ENCODE measurements around the gene PRKCG. TPM values are rescaled to one million over a fixed set of nuclear protein-coding genes. Genes with fewer than 3 reads are reported as not detected.
A peak's percentile ranks its signal among the peaks of the same experiment; 100 is the strongest.

Gene PRKCG
- total RNA-seq, 3 donors from 2014 or later = 0.09 to 0.35 TPM; not detected in 1

DNA sequence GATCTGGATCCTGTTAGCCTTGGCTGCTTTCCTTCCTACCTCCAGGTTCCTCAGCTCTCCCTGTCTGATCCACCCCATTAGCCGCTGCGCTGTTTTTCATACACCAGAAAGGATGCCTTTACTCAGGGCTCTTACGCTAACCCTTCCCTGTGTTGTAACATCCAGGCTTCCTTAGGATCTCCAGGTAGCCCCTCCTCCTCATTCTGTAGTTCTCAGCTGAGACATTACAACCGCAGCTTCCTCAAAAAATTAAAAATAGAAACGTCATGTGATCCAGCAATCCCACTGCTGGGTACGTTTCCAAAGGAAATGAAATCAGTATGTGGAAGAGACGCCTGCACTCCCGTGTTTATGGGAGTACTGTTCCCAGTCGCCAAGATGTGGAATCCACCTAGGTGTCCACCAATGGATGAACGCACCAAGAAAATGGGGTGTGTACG lies 32.7 kb upstream of the PRKCG start:
- TF ChIP-seq CTCF (IDR thresholded peaks at IDR 0.05) = no peak
- Histone ChIP-seq H3K4me3 (no peak overlapping the region), H3K4me1 (ENCODE audit: low read depth) (no peaks in the 10 kb centered on the region), H3K9me3 (no peaks in the 10 kb centered on the region), H3K36me3 (ENCODE audit: low read depth) (no peaks in the 10 kb centered on the region)
- DNase-seq (peak in 1 of 3 donors; percentile 0), ATAC-seq (peak; percentile 29)
- intact Hi-C loops (cut with DNase I, micrococcal nuclease) = no loop called here

GRCh38 chr19:53853707-53854106 lies 28.3 kb upstream of the PRKCG start:
- Histone ChIP-seq H3K4me3 (no peak overlapping the region), H3K36me3 (ENCODE audit: low read depth) (no peaks in the 10 kb centered on the region), H3K4me1 (ENCODE audit: low read depth) (no peaks in the 10 kb centered on the region), H3K9me3 (no peaks in the 10 kb centered on the region)
- no peak for TF ChIP-seq CTCF (IDR thresholded peaks at IDR 0.05)
- DNase-seq (no peak), ATAC-seq (peak; percentile 16)
- intact Hi-C loops (cut with DNase I, micrococcal nuclease) = no loop called here

GRCh38 chr19:53864308-53864836 lies 17.6 kb upstream of the PRKCG start:
- peaks cover 21% of the 10 kb centered on the region for H3K4me1 ChIP-seq (ENCODE audit: low read depth)
- DNase-seq = peak in 2 of 3 donors; percentile 43 to 71

GRCh38 chr19:53865523-53865917 lies 16.5 kb upstream of the PRKCG start:
- Histone ChIP-seq H3K36me3 (ENCODE audit: low read depth) (no peaks in the 10 kb centered on the region), H3K4me3 (no peak overlapping the region), H3K9me3 (no peaks in the 10 kb centered on the region), H3K4me1 (ENCODE audit: low read depth) (peaks cover 21% of the 10 kb centered on the region)
- no peak for TF ChIP-seq CTCF (IDR thresholded peaks at IDR 0.05)
- DNase-seq (peak in 1 of 3 donors; percentile 15), ATAC-seq (no peak)
- intact Hi-C loops (cut with DNase I, micrococcal nuclease) = no loop called here

More at GRCh38 chr19:53864308-53864836, 17.6 kb upstream of the PRKCG start:
- intact Hi-C loops (cut with DNase I, micrococcal nuclease) = no loop called here
- no peaks in the 10 kb centered on the region for H3K9me3 ChIP-seq
- H3K36me3 ChIP-seq (ENCODE audit: low read depth) = no peaks in the 10 kb centered on the region
- H3K4me3 ChIP-seq = no peak overlapping the region
- peak; percentile 25 for ATAC-seq
- no peak for TF ChIP-seq CTCF (IDR thresholded peaks at IDR 0.05)

GRCh38 chr19:53865918-53866864 lies 15.8 kb upstream of the PRKCG start:
- peak; percentile 50 for ATAC-seq
- peak; percentile 78 to 87 (median 86) for DNase-seq
- intact Hi-C loops (cut with DNase I, micrococcal nuclease) = no loop called here
- H3K36me3 ChIP-seq (ENCODE audit: low read depth) = no peaks in the 10 kb centered on the region
- H3K4me1 ChIP-seq (ENCODE audit: low read depth) = peaks cover 23% of the 10 kb centered on the region
- no peak overlapping the region for H3K4me3 ChIP-seq
- H3K9me3 ChIP-seq = no peaks in the 10 kb centered on the region
- TF ChIP-seq CTCF (IDR thresholded peaks at IDR 0.05) = no peak

Measured in mucosa of descending colon (tissue), 3 donors.